Thyroid gland (tissue), 4 donors: ENCODE data around the gene NAA60. TPM values are rescaled to one million over a fixed set of nuclear protein-coding genes. Genes with fewer than 3 reads are reported as not detected.

ENCODE experiments used
- DNase-seq, 2 donors: peaks; one replicate each; pipeline ENCODE4 v3.0.0-alpha.2; 2019
- H3K27ac ChIP-seq, 3 donors: fragments of 200-600 bp; sonication (generic); 1 replicate in 2 of 3; 2 replicates in 1 of 3; pipeline ENCODE4 v1.5.1; 2016 to 2019; ENCODE audit warnings: mild to moderate bottlenecking in 1 of 3, moderate library complexity in 1 of 3
- H3K27me3 ChIP-seq: fragments of 200-600 bp; sonication (generic); one replicate; pipeline ENCODE4 v1.5.1; 2019
- H3K36me3 ChIP-seq, 2 donors: fragments of 200-600 bp; sonication (generic); one replicate each; pipeline ENCODE4 v1.5.1; 2016 to 2019
- H3K4me1 ChIP-seq, 2 donors: fragments of 200-600 bp; sonication (generic); one replicate each; pipeline ENCODE4 v1.5.1; 2017 to 2019
- H3K4me3 ChIP-seq, 3 donors: fragments of 200-600 bp; sonication (generic); replicated peaks in 1 of 3; 1 replicate in 2 of 3; 2 replicates in 1 of 3; pipeline ENCODE4 v1.5.1; 2016; ENCODE audit warnings: mild to moderate bottlenecking in 1 of 3
- H3K9me3 ChIP-seq: fragments of 200-600 bp; sonication (generic); one replicate; pipeline ENCODE4 v1.5.1; 2017
- POLR2A ChIP-seq, 2 donors: fragments of 450-650 bp; IDR thresholded peaks; one replicate each; pipeline ENCODE4 v1.6.1; 2017; ENCODE audit warnings: antibody characterized with exemption in 2 of 2, mild to moderate bottlenecking in 2 of 2, moderate library complexity in 1 of 2
- WGBS, 2 donors: methylation state at CpG; one replicate each; pipeline ENCODE4 v1.1.5; 2017; 5-methylcytosine and 5-hydroxymethylcytosine counted together
- intact Hi-C: fragments of 100-400 bp; cut with DNase I; formaldehyde crosslinking; loops from one replicate; pipeline ENCODE4 v1.15.1; 2023
- total RNA-seq, 4 donors: library from RNA; depleted of rRNA; stranded (reverse); fragments of >200 nt; gene quantifications; one replicate each; pipeline ENCODE4 v1.2.3, GENCODE V29; 2016
- TF ChIP-seq, protein P1 (sequence below), 6 experiments: fragments of 200-600 bp in 3 of 6; fragments of 450-650 bp in 3 of 6; sonication (generic) in 3 of 6; IDR thresholded peaks; one replicate each; pipeline ENCODE4 v1.5.1; 2016 to 2019; ENCODE audit warnings: antibody characterized with exemption in 6 of 6, mild to moderate bottlenecking in 2 of 6, inconsistent platforms in 1 of 6, moderate library complexity in 1 of 6

The NAA60 gene
- total RNA-seq, 4 donors from 2014 or later: 22.7 to 42.2 (median 31.0) TPM

- H3K4me1 ChIP-seq: no peaks in the 10 kb centered on the region
- peaks cover 35 to 41% of the 10 kb centered on the region in 2 donors for H3K36me3 ChIP-seq
- DNase-seq: no peak
- no peaks in the 10 kb centered on the region for H3K27me3 ChIP-seq
- 95 to 96% methylated on average over 12 of the region's 12 CpGs for WGBS, 2 donors
- TF ChIP-seq POLR2A (IDR thresholded peaks at IDR 0.05): no peak
- TF ChIP-seq, protein P1, sequence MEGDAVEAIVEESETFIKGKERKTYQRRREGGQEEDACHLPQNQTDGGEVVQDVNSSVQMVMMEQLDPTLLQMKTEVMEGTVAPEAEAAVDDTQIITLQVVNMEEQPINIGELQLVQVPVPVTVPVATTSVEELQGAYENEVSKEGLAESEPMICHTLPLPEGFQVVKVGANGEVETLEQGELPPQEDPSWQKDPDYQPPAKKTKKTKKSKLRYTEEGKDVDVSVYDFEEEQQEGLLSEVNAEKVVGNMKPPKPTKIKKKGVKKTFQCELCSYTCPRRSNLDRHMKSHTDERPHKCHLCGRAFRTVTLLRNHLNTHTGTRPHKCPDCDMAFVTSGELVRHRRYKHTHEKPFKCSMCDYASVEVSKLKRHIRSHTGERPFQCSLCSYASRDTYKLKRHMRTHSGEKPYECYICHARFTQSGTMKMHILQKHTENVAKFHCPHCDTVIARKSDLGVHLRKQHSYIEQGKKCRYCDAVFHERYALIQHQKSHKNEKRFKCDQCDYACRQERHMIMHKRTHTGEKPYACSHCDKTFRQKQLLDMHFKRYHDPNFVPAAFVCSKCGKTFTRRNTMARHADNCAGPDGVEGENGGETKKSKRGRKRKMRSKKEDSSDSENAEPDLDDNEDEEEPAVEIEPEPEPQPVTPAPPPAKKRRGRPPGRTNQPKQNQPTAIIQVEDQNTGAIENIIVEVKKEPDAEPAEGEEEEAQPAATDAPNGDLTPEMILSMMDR (IDR thresholded peaks at IDR 0.05): no peak
- intact Hi-C loops: no loop called here
- H3K27ac ChIP-seq: no peak overlapping the region
- H3K9me3 ChIP-seq: peaks cover 11% of the 10 kb centered on the region
- H3K4me3 ChIP-seq: no peak overlapping the region
Measured at GRCh38 chr16:3408561-3409197, 34.8 kb upstream of the NAA60 start.

DNA sequence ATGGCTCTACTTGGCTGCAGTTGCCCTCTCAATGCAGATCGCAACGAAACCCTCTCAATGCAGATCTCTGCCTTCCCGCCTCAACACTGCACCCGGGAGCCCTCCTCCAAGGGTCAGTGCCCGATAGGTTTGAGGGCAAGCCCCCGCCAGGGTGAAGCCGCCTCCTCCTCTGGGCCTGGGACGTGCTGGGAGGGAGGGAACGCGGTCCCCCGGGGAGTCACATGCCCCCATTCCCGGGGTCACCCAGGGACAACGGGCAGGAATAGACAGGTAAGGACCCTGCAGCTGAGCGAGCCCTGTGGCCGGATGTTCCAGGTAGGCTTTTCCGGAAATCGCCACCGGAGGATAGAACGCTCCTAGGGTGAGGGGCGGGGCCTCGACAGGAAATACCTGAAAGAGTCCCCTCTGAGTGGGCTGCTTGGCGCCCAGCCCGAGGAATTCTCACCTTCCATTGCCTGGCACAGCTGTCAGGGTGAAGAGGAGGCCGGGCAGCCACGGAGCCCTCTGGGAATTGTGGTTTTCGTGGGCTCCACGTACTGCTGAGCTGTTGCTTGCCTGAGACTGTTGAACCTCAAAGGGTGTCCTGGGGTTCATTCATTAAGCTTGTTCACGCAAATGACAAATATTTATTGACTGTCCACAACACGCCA, 29.6 kb upstream of the NAA60 start:
- Histone ChIP-seq H3K27me3 (no peaks in the 10 kb centered on the region), H3K27ac (no peak overlapping the region), H3K9me3 (peaks cover under 1% of the 10 kb centered on the region), H3K4me3 (no peak overlapping the region), H3K36me3 (peaks cover under 1 to 2% of the 10 kb centered on the region in 2 donors), H3K4me1 (no peaks in the 10 kb centered on the region)
- intact Hi-C loops: no loop called here
- TF ChIP-seq, protein P1 (IDR thresholded peaks at IDR 0.05): no peak
- TF ChIP-seq POLR2A (IDR thresholded peaks at IDR 0.05): no peak
- peak; percentile 54 to 57 for DNase-seq
- WGBS, 2 donors: 35 to 41% methylated on average over 23 of the region's 29 CpGs

DNA sequence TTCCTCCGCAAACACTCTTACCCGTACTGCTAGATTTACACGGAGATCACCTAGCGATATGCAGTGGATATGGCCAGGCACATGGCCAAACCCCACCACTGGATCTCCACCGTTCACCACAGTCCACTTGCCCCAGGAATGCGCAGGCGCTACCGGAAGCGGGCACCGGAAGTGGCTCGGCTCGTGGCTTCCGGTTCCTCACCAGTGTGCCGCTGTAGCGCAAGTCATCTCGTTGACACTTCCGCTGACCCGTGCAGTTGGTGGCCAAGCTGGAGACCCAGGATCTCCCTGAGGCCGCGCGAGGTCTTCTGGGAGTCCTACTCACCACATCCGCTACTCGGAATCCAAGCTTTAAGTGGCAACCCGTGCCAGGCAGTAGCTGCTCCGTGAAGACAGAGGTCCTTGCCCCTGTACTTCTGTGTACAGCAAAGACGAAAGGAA, 11.7 kb upstream of the NAA60 start:
- intact Hi-C loops: no loop called here
- DNase-seq: peak; percentile 26 to 44
- no peaks in the 10 kb centered on the region for H3K27me3 ChIP-seq
- peaks cover 0 to 6% of the 10 kb centered on the region in 2 donors for H3K36me3 ChIP-seq
- no peak overlapping the region for H3K27ac ChIP-seq
- no peaks in the 10 kb centered on the region for H3K9me3 ChIP-seq
- no peaks in the 10 kb centered on the region for H3K4me1 ChIP-seq
- 62 to 83% methylated on average over 23 to 26 of the region's 26 CpGs for whole genome bisulfite sequencing, 2 donors
- TF ChIP-seq, protein P1 (IDR thresholded peaks at IDR 0.05): no peak
- TF ChIP-seq POLR2A (IDR thresholded peaks at IDR 0.05): no peak
- H3K4me3 ChIP-seq: no peak overlapping the region

- no peak overlapping the region for H3K27ac ChIP-seq
- intact Hi-C loops: no loop called here
- H3K36me3 ChIP-seq: peaks cover 0 to 6% of the 10 kb centered on the region in 2 donors
- no peaks in the 10 kb centered on the region for H3K27me3 ChIP-seq
- no peak overlapping the region for H3K4me3 ChIP-seq
- H3K9me3 ChIP-seq: no peaks in the 10 kb centered on the region
- H3K4me1 ChIP-seq: no peaks in the 10 kb centered on the region
- no peak for DNase-seq
- TF ChIP-seq, protein P1 (IDR thresholded peaks at IDR 0.05): no peak
- TF ChIP-seq POLR2A (IDR thresholded peaks at IDR 0.05): no peak
Measured at GRCh38 chr16:3434373-3434772, 9.1 kb upstream of the NAA60 start.

DNA sequence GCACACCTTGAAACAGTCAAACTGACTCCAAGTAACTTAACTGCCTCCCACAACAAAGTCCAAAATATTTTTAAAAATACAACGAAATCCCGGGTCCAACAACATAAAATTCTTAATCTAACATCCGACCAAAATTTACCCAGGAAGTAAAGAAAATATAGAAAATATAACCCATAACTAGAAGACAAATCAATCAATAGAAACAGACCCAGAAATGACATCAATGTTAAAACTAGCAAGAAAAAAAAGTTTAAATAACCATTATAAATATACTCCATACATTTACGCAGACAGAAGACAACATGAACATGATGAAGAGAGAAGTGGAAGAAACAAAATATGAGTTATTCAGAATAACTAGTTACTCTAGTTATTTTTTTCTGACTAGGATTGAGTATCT, 3.8 kb upstream of the NAA60 start:
- intact Hi-C loops: no loop called here
- Histone ChIP-seq H3K4me1 (peaks cover 3% of the 10 kb centered on the region in 2 donors), H3K27me3 (no peaks in the 10 kb centered on the region), H3K4me3 (no peak overlapping the region), H3K9me3 (no peaks in the 10 kb centered on the region), H3K36me3 (peaks cover 0 to 6% of the 10 kb centered on the region in 2 donors), H3K27ac (no peak overlapping the region)
- no peak for TF ChIP-seq POLR2A (IDR thresholded peaks at IDR 0.05)
- TF ChIP-seq, protein P1 (IDR thresholded peaks at IDR 0.05): no peak
- DNase-seq: no peak
- WGBS, 2 donors: 88% methylated on average over 4 of the region's 4 CpGs
